ENCODE measurements around the gene SPTBN4.

The SPTBN4 gene

GRCh38 chr19:40506099-40506498 lies 39.3 kb downstream of the SPTBN4 start:
- no peak for TF ChIP-seq CTCF (IDR thresholded peaks at IDR 0.05; ENCODE audit: low read depth, low read length)
- in situ Hi-C loops (cut with HindIII; ENCODE audit: low sequenced_read_pairs), result no loop called here
- H3K4me3 ChIP-seq (ENCODE audit: low read depth, low read length), result no peak overlapping the region
- no peak for DNase-seq (ENCODE audit: low read depth, low spot score)

GRCh38 chr19:40507892-40508291 lies 41.1 kb downstream of the SPTBN4 start:
- DNase-seq (ENCODE audit: low read depth, low spot score), result no peak
- TF ChIP-seq CTCF (IDR thresholded peaks at IDR 0.05; ENCODE audit: low read depth, low read length), result no peak
- in situ Hi-C loops (cut with HindIII; ENCODE audit: low sequenced_read_pairs), result no loop called here
- H3K4me3 ChIP-seq (ENCODE audit: low read depth, low read length), result no peak overlapping the region

- no peak overlapping the region for H3K4me3 ChIP-seq (ENCODE audit: low read depth, low read length)
- in situ Hi-C loops (cut with HindIII; ENCODE audit: low sequenced_read_pairs), result no loop called here
- DNase-seq (ENCODE audit: low read depth, low spot score), result no peak
- no peak for TF ChIP-seq CTCF (IDR thresholded peaks at IDR 0.05; ENCODE audit: low read depth, low read length)
Measured at GRCh38 chr19:40508739-40509260, 42.0 kb downstream of the SPTBN4 start.

DNA sequence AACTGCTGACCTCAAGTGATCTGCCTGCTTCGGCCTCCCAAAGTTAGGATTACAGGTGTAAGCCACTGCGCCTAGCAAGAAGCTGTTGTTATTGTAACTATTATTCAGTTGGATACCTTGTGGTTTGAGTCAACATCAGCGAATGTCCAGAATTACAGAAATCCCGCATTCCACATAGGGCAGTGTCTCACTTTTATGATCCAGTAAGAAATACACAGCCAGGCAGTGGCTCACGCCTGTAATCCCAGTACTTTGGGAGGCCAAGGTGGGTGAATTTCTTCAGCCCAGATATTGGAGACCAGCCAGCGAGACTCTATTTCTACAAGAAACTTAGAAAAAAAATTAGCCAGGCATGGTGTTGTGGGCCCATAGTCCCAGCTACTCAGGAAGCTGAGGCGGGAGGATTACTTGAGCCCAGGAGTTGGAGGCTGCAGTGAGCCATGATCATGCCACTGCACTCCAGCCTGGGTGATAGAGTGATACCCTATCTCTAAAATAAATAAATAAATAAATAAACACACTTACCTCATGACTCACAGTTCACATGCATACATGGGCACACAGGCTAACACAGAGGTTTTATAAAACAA lies 43.8 kb downstream of the SPTBN4 start:
- DNase-seq (ENCODE audit: low read depth, low spot score), result peak; percentile 29
- H3K4me3 ChIP-seq (ENCODE audit: low read depth, low read length), result no peak overlapping the region
- in situ Hi-C loops (cut with HindIII; ENCODE audit: low sequenced_read_pairs), result no loop called here
- no peak for TF ChIP-seq CTCF (IDR thresholded peaks at IDR 0.05; ENCODE audit: low read depth, low read length)

- in situ Hi-C loops (cut with HindIII; ENCODE audit: low sequenced_read_pairs), result no loop called here
- TF ChIP-seq CTCF (IDR thresholded peaks at IDR 0.05; ENCODE audit: low read depth, low read length), result no peak
Measured at GRCh38 chr19:40511487-40511886, 44.7 kb downstream of the SPTBN4 start.

DNA sequence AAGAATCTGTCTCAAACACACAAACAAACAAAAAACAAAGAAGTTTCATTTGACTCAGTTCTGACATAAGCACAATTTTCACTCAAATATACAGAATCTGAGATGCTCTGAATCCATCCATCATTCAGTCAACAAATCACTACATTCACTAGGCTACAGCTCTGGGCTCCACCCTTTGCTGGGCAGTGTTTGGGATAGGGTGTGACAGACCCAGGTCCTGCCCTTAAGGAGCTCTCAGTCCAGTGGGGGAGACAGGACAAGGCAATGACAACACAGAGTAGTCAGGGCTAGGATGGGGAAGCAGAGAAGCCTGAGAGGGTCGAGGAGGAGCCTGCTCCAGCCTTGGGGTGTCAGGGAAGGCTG lies 45.3 kb downstream of the SPTBN4 start:
- no peak overlapping the region for H3K4me3 ChIP-seq (ENCODE audit: low read depth, low read length)
- in situ Hi-C loops (cut with HindIII; ENCODE audit: low sequenced_read_pairs), result no loop called here
- no peak for DNase-seq (ENCODE audit: low read depth, low spot score)
- no peak for TF ChIP-seq CTCF (IDR thresholded peaks at IDR 0.05; ENCODE audit: low read depth, low read length)

More at GRCh38 chr19:40511487-40511886, 44.7 kb downstream of the SPTBN4 start:
- no peak for DNase-seq (ENCODE audit: low read depth, low spot score)
- no peak overlapping the region for H3K4me3 ChIP-seq (ENCODE audit: low read depth, low read length)

All from astrocyte of the spinal cord (primary cell).